ENCODE measurements around the gene WDR54. TPM values are rescaled to one million over a fixed set of nuclear protein-coding genes. Genes with fewer than 3 reads are reported as not detected.

WDR54 gene
- polyA plus RNA-seq, 3 donors = 7.1 to 11.7 (median 7.9) TPM

GRCh38 chr2:74401891-74402290, 19.6 kb upstream of the WDR54 start:
- Histone ChIP-seq H3K36me3 (replicated peaks in 1 of 2; ENCODE audit: control insufficient read depth in 1 of 2, insufficient read depth in 2 of 2, low read length in 2 of 2) (no peaks in the 10 kb centered on the region), H3K4me2 (replicated peaks; ENCODE audit: extremely low read depth, low read length, poor library complexity, severe bottlenecking) (no peak overlapping the region), H2AFZ (ENCODE audit: insufficient read depth, low read depth, low read length, poor library complexity, severe bottlenecking) (no peak overlapping the region), H4K20me1 (ENCODE audit: insufficient read depth, low read length) (no peaks in the 10 kb centered on the region), H3K27me3 (ENCODE audit: control insufficient read depth in 2 of 2, insufficient read depth in 2 of 2, low read length in 2 of 2) (no peaks in the 10 kb centered on the region), H3K79me2 (ENCODE audit: insufficient read depth, low read length) (no peaks in the 10 kb centered on the region), H3K27ac (ENCODE audit: low read depth in 1 of 2, low read length in 2 of 2) (no peak overlapping the region), H3K9me3 (replicated peaks in 1 of 2; ENCODE audit: control insufficient read depth in 1 of 2, insufficient read depth in 1 of 2, low read length in 2 of 2) (no peaks in the 10 kb centered on the region), H3K4me3 (replicated peaks in 1 of 3; ENCODE audit: low read depth in 2 of 3, low read length in 3 of 3) (no peak overlapping the region), H3K4me1 (ENCODE audit: control insufficient read depth in 1 of 2, insufficient read depth in 2 of 2, low read length in 2 of 2) (no peaks in the 10 kb centered on the region), H3K9ac (ENCODE audit: insufficient read depth, low read length, poor library complexity, severe bottlenecking) (no peak overlapping the region)
- H3K27ac Mint-ChIP-seq = peak overlapping the region in 1 of 7 donors; percentile 62
- DNase-seq = no peak
- no peaks in the 10 kb centered on the region for H3K4me1 Mint-ChIP-seq
- intact Hi-C loops (cut with micrococcal nuclease) = no loop called here
- no peaks in the 10 kb centered on the region for H3K36me3 Mint-ChIP-seq
- no peak overlapping the region for H3K4me3 Mint-ChIP-seq
- peaks cover 0 to 4% (median 0%) of the 10 kb centered on the region in 7 donors for H3K9me3 Mint-ChIP-seq
- H3K27me3 Mint-ChIP-seq (ENCODE audit: low read depth in 3 of 3) = peaks cover 3 to 9% (median 5%) of the 10 kb centered on the region in 3 donors
- WGBS (ENCODE audit: insufficient coverage) = no CpG with 5 or more reads among the region's 2 CpGs
- no peak for TF ChIP-seq CTCF (IDR thresholded peaks at IDR 0.05)

- no peaks in the 10 kb centered on the region for H3K27me3 ChIP-seq (ENCODE audit: control insufficient read depth in 2 of 2, insufficient read depth in 2 of 2, low read length in 2 of 2)
- no peak overlapping the region for H3K27ac ChIP-seq (ENCODE audit: low read depth in 1 of 2, low read length in 2 of 2)
- no peaks in the 10 kb centered on the region for H4K20me1 ChIP-seq (ENCODE audit: insufficient read depth, low read length)
- no peaks in the 10 kb centered on the region for H3K4me1 ChIP-seq (ENCODE audit: control insufficient read depth in 1 of 2, insufficient read depth in 2 of 2, low read length in 2 of 2)
- intact Hi-C loops (cut with micrococcal nuclease) = no loop called here
- no peaks in the 10 kb centered on the region for H3K4me1 Mint-ChIP-seq
- DNase-seq = no peak
- no peak overlapping the region for H3K27ac Mint-ChIP-seq
- no peaks in the 10 kb centered on the region for H3K79me2 ChIP-seq (ENCODE audit: insufficient read depth, low read length)
- H3K4me3 Mint-ChIP-seq = no peak overlapping the region
- no peak overlapping the region for H2AFZ ChIP-seq (ENCODE audit: insufficient read depth, low read depth, low read length, poor library complexity, severe bottlenecking)
- H3K9me3 ChIP-seq (replicated peaks in 1 of 2; ENCODE audit: control insufficient read depth in 1 of 2, insufficient read depth in 1 of 2, low read length in 2 of 2) = no peaks in the 10 kb centered on the region
- H3K36me3 ChIP-seq (replicated peaks in 1 of 2; ENCODE audit: control insufficient read depth in 1 of 2, insufficient read depth in 2 of 2, low read length in 2 of 2) = no peaks in the 10 kb centered on the region
- no peak overlapping the region for H3K4me2 ChIP-seq (replicated peaks; ENCODE audit: extremely low read depth, low read length, poor library complexity, severe bottlenecking)
- no peak overlapping the region for H3K9ac ChIP-seq (ENCODE audit: insufficient read depth, low read length, poor library complexity, severe bottlenecking)
- H3K9me3 Mint-ChIP-seq = peaks cover 0 to 10% (median 0%) of the 10 kb centered on the region in 7 donors
- H3K27me3 Mint-ChIP-seq (ENCODE audit: low read depth in 3 of 3) = peaks cover 5 to 22% (median 6%) of the 10 kb centered on the region in 3 donors
- no peaks in the 10 kb centered on the region for H3K36me3 Mint-ChIP-seq
- H3K4me3 ChIP-seq (replicated peaks in 1 of 3; ENCODE audit: low read depth in 2 of 3, low read length in 3 of 3) = no peak overlapping the region
- TF ChIP-seq CTCF (IDR thresholded peaks at IDR 0.05) = no peak
Measured at GRCh38 chr2:74406035-74406434, 15.5 kb upstream of the WDR54 start.

Measured in CD14-positive monocyte (primary cell).